Loucy (cell line): ENCODE measurements around the gene RET.

Experiments used
- H2AFZ ChIP-seq: fragments of 200-600 bp; sonication (generic); 2 replicates; pipeline ENCODE4 v1.6.0; 2016; ENCODE audit warnings: antibody characterized with exemption, mild to moderate bottlenecking, low read length, moderate library complexity
- H3F3A ChIP-seq: fragments of 200-600 bp; 2 replicates; pipeline ENCODE4 v1.6.0; 2016; ENCODE audit warnings: antibody characterized with exemption, low read depth, mild to moderate bottlenecking
- H3K27me3 ChIP-seq: fragments of 200-600 bp; sonication (generic); 2 replicates; pipeline ENCODE4 v1.6.1; 2014; ENCODE audit warnings: low read length, mild to moderate bottlenecking; ENCODE audit not compliant: insufficient read depth, poor library complexity, severe bottlenecking
- H3K36me3 ChIP-seq: fragments of 200-600 bp; sonication (generic); 2 replicates; pipeline ENCODE4 v1.6.1; 2016; ENCODE audit warnings: low read length; ENCODE audit not compliant: insufficient read depth
- H3K4me1 ChIP-seq: fragments of 200-600 bp; sonication (generic); 2 replicates; pipeline ENCODE4 v1.5.1; 2014; ENCODE audit warnings: low read length, mild to moderate bottlenecking; ENCODE audit not compliant: insufficient read depth, poor library complexity, severe bottlenecking
- H3K4me2 ChIP-seq: fragments of 200-600 bp; sonication (generic); 2 replicates; pipeline ENCODE4 v1.6.0; 2014; ENCODE audit warnings: antibody characterized with exemption, low read length, low read depth, mild to moderate bottlenecking; ENCODE audit not compliant: poor library complexity, severe bottlenecking
- H3K4me3 ChIP-seq: fragments of 200-600 bp; sonication (generic); 2 replicates; pipeline ENCODE4 v1.5.1; 2014; ENCODE audit warnings: low read length, mild to moderate bottlenecking, mixed read lengths; ENCODE audit not compliant: poor library complexity, severe bottlenecking
- H3K79me2 ChIP-seq: fragments of 200-600 bp; sonication (generic); 2 replicates; pipeline ENCODE4 v1.6.1; 2014; ENCODE audit warnings: low read length; ENCODE audit not compliant: insufficient read depth
- H3K9ac ChIP-seq: fragments of 200-600 bp; sonication (generic); 2 replicates; pipeline ENCODE4 v1.6.0; 2014; ENCODE audit warnings: mild to moderate bottlenecking, low read depth, low read length, moderate library complexity; ENCODE audit not compliant: poor library complexity, severe bottlenecking
- H3K9me2 ChIP-seq: fragments of 200-600 bp; sonication (generic); replicated peaks from 2 replicates; pipeline ENCODE4 v1.6.1; 2016; ENCODE audit warnings: low read depth, low read length, mixed read lengths
- H3K9me3 ChIP-seq: fragments of 200-600 bp; sonication (generic); 2 replicates; pipeline ENCODE4 v1.6.1; 2014; ENCODE audit warnings: mild to moderate bottlenecking, antibody characterized with exemption, low read length, low read depth; ENCODE audit not compliant: insufficient read depth
- H4K20me1 ChIP-seq: fragments of 200-600 bp; sonication (generic); 2 replicates; pipeline ENCODE4 v1.6.0; 2014; ENCODE audit warnings: antibody characterized with exemption, low read length, mild to moderate bottlenecking; ENCODE audit not compliant: insufficient read depth, poor library complexity, severe bottlenecking
- EZH2phosphoT487 ChIP-seq: fragments of 200-600 bp; IDR thresholded peaks from 2 replicates; pipeline ENCODE4 v1.6.1; 2018; ENCODE audit warnings: antibody characterized with exemption, mild to moderate bottlenecking, moderate library complexity, borderline replicate concordance
- TF ChIP-seq, protein P1 (sequence below): fragments of 200-600 bp; sonication (generic); conservative IDR thresholded peaks from 2 replicates; pipeline ENCODE4 v1.5.1; 2014; ENCODE audit warnings: mild to moderate bottlenecking, antibody characterized with exemption, low read length

The RET gene

DNA sequence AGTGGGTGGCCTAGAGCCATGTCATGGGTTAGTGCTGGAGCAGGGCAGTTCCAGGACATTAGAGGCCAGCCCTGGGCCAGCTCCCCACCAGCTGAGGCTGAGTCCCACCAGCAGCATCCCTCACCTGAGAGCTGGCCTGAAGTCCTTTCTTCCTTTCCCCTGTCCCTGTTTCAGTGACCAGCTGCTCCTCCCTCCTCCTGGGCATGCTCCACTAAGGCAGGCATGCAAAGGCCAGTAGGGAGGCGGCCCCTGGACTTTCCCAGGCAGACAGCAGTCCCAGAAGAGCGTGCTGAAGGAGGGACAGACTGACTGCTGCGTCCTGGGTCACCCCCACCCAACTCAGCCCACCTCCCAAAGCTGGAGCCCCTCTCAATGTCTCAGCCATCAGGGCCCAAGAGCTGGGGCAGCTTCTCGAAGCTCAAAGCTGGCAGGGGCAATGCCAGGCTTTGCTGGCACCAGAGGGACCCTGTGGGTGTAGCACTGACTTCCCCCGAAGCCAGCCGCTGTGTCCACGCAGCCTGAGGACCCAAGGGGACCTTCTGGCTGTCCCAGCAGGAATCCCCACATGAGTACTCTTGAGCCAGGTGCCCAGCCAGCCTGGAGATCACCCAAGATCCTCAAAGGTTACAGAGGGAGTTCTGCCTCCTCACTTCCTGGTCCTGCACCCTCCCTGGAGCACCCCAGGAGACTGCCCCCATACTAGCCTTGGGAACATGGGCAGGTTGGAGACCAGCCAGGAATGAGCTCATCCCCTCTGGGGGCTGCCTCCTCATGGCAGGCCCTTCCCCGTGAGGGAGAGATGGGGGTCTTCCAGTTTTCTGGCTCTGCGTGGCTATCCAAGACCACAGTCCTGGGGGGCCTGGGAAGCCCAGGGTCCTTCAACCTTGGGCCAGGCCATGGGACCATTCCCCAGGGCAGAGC, 35.2 kb upstream of the RET start:
- Histone ChIP-seq H2AFZ (no peak overlapping the region), H3K79me2 (no peaks in the 10 kb centered on the region), H3K9me3 (no peaks in the 10 kb centered on the region), H3K4me1 (no peaks in the 10 kb centered on the region), H3K36me3 (no peaks in the 10 kb centered on the region), H3K9ac (no peak overlapping the region), H3K27me3 (no peaks in the 10 kb centered on the region), H3K4me2 (no peak overlapping the region), H3K9me2 (no peaks in the 10 kb centered on the region), H3F3A (no peaks in the 10 kb centered on the region), H4K20me1 (no peaks in the 10 kb centered on the region), H3K4me3 (no peak overlapping the region)
- no peak for TF ChIP-seq EZH2phosphoT487
- TF ChIP-seq, protein P1, sequence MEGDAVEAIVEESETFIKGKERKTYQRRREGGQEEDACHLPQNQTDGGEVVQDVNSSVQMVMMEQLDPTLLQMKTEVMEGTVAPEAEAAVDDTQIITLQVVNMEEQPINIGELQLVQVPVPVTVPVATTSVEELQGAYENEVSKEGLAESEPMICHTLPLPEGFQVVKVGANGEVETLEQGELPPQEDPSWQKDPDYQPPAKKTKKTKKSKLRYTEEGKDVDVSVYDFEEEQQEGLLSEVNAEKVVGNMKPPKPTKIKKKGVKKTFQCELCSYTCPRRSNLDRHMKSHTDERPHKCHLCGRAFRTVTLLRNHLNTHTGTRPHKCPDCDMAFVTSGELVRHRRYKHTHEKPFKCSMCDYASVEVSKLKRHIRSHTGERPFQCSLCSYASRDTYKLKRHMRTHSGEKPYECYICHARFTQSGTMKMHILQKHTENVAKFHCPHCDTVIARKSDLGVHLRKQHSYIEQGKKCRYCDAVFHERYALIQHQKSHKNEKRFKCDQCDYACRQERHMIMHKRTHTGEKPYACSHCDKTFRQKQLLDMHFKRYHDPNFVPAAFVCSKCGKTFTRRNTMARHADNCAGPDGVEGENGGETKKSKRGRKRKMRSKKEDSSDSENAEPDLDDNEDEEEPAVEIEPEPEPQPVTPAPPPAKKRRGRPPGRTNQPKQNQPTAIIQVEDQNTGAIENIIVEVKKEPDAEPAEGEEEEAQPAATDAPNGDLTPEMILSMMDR: no peak

DNA sequence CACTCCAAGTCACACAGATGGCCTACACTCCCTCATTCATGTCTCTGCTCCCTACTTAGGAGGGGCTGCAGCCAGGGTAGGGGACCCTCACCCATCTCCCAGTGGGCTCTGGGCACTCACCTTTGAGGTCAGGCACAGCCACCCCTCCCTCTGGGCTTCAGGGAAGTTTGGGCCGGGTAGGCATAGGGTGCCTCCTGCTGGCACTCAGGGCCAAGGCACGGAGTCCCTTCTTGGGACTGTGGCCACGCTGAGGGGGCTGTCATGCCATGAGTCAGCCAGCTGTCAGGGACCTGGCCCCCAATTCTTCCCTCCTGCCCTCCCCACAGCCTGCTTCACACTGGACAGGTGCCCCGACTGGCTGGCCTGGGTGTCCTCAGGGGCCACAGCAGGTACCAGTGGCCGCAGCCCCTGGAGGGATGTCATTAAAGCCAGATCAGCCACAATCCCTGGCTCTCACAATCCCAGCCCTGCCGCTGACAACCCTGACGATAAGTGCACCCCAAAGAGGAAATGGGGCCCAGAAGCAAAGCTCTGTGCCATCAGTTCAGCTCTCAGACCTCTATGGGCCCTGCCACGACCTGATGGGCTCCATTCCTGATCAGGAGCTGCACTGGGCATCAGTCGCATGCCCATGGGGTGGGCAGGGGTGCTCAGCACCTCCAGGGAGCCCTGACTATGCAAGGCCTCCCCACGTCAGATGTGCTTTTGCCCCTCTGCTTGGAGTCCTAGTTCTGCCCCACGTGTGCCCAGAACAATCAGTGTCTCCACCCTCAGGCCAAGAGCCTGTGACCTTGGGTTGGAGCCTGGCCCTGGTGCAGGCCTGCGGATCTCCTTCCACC, 34.1 kb upstream of the RET start:
- Histone ChIP-seq H3K9me3 (no peaks in the 10 kb centered on the region), H3K4me3 (no peak overlapping the region), H3K79me2 (no peaks in the 10 kb centered on the region), H3K4me1 (no peaks in the 10 kb centered on the region), H3K36me3 (no peaks in the 10 kb centered on the region), H3K27me3 (no peaks in the 10 kb centered on the region), H4K20me1 (no peaks in the 10 kb centered on the region), H3K9ac (no peak overlapping the region), H3K9me2 (no peaks in the 10 kb centered on the region), H3K4me2 (no peak overlapping the region), H3F3A (no peaks in the 10 kb centered on the region), H2AFZ (no peak overlapping the region)
- TF ChIP-seq, protein P1: no peak
- TF ChIP-seq EZH2phosphoT487: no peak

DNA sequence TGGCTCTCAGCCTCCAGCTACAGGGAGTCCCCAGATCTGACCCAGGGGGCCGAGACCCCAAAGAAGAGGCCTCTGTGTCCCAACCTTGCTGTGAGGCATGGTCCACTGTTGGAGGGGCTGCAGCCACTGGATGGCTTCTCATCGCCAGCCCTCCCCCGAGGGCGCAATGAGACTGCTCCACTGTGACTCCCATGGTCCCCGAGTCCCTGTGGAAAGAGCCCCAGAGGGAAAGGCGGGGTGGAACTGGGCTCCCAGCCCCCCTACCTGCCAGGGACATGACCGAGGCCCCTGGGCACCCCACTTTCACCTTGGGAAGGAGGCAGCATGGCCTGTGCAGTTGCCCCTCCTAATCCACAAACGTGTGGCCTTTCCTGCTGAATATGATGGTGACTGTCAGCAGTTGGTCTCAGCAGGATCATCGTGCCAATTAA, 33.5 kb upstream of the RET start:
- Histone ChIP-seq H3K9me3 (no peaks in the 10 kb centered on the region), H3K4me2 (no peak overlapping the region), H2AFZ (no peak overlapping the region), H3F3A (no peaks in the 10 kb centered on the region), H3K4me1 (no peaks in the 10 kb centered on the region), H3K27me3 (no peaks in the 10 kb centered on the region), H3K79me2 (no peaks in the 10 kb centered on the region), H4K20me1 (no peaks in the 10 kb centered on the region), H3K36me3 (no peaks in the 10 kb centered on the region), H3K9me2 (no peaks in the 10 kb centered on the region), H3K4me3 (no peak overlapping the region), H3K9ac (no peak overlapping the region)
- TF ChIP-seq, protein P1: no peak
- TF ChIP-seq EZH2phosphoT487: no peak
